COLO668 (cell line): ENCODE measurements around the gene MAP3K7.
A peak's percentile ranks its signal among the peaks of the same experiment; 100 is the strongest.

ENCODE experiments used
- DNase-seq: peaks from one replicate; lab custom pipeline; 2025; ENCODE audit not compliant: unreplicated experiment; lab: John Stamatoyannopoulos, UW

Gene MAP3K7

DNA sequence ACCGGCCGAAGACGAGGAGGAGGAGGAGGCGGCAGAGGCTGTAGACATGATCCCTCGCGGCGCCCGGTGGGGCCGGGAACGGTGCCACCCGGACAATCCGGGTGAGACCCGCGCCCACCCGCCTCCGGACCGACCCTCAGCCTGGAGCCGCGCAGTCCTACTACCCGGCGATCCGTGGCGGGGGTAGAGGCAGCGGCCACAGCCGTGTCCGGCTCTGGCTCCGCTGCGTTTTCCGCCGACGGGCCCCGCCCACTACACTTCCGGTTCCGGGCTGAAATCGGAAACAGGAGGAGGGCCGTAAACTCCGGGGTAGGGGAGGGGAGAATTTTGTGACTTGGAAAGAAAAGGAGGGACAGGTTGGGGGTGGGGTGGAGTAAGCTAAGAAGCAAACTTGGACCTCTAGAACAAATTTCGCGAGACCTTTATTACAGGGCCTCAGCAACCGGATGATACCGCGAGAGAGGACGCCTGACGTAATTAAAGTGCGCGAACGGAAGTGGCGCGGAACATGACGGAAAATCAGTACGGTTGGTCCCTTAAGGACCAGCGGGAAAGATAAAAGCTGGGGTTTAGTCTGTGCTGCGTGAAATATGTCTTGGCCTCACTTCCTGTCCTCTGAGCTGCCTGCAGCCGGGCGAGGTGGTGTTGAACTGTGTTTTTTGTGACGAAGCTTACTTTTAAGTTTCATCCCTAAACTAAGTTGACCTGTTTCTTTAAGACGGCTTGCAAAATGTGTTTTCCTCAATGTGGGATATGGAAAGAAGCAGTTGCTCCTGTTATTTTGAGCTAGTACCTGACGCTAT lies at the start of gene MAP3K7:
TSS of gene MAP3K7 (minus strand) at position 237 of the 803 bp plus-strand sequence. CDS start at position 48, 189 bp downstream.
- DNase-seq = peak; percentile 85

DNA sequence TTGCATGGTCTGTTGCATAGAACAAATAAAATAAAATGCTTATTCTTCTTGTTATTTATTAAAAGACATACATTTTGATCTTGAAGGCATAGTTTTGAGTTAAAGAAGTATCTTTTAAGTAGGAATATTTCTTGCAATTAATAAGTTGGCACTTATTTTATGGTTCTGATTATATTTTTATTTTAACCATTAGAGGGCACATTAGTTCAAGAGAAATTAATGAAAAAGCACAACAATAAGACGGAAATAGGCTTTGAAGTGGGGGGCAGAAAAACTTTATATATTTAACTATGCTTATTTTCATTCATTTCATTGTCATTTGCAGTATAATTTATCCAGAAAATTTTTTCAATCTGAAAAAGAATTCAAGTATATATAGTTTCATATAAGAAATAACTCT lies 44.2 kb upstream of the MAP3K7 start:
- no peak for DNase-seq

DNA sequence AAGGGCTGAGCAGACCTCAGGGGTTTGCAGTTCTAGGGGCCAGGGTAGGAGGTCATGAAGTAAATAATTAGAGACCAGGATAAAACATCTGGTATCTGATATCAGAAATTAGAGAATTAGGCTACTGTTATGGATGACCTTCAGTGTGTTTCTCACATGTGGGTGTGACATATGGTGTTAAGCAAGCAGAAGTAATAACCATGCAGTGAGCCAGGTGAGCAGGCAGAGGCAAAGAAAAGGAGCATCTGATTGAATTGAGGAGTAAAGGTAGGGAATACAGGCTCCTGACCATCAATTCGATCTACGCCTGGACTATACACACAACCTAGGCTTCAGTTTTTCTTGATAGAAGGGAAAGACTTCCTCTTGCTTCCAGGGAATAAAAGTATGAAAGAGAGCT lies 34.7 kb upstream of the MAP3K7 start:
- no peak for DNase-seq

DNA sequence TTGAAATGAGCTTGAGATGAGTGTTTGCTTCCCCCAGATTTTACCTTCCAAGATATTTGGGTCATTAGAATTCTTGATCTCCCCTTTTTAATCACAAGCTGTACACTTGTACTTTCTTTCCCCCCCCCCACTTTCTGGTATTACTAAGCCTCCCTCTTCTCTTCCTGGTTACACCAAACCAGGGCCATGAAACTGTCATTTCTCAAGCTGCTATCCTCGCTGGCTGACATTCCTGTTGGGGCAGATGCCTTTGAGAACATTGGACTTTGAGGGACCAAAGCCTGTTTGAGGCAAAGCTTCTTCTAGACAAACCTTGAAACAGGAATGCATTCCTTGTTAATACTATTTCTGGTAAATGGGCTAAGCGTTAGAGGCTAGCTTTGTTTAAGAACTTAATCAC lies 32.3 kb upstream of the MAP3K7 start:
- DNase-seq = no peak

DNA sequence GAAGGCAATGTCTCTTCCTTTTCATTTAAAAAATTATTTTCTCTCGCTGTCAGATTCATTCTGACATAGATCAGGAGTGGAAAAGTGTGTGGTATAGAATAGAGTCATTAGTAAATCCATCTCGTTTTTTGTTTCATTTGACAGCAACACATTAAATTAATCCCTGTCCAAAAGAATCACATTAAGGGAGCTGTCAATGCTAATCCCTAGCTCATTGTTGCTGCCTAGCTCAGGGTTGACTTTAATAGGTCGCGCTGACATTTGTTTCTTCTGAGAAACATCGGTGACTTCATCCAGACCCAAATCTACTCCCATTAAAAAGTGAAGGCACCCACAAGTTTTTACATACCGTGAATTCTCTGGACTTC lies 25.4 kb upstream of the MAP3K7 start:
- no peak for DNase-seq

DNA sequence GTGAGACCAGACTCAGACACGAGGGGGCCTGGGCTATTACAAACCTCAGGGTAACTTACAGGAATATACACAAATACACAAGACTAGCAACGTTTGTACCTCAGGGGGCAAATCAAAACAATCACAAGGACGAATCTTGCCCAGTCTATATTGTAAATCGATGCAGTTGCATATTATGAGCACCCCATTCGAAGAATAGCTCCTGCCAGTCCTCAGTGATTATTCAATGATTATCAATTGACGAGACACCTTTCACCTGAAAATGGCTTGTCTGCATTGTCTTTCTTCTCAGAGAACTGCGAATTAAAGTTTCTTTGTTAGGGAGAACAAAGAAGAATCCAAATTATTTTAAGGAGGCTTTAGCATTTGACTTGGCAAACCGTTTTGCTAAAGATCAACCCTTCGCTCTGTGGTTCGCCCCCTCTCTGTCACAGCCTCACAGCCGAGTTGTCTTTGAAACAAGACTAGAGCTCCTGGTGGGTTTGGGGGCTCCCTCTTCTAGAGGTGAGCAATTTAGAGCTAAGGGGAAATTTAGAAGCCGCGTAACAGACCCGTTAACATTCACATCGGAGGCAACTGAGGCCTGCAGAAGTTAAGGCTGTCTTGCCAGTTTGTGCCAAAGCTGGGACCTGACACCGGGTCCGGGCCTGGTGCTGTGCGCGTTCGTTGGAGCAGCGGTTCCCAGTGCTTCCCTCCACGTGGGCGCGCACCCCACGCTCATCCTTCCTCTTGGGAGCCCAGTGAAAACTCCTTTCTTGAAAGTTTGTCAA lies 24.9 kb upstream of the MAP3K7 start:
- DNase-seq = no peak

DNA sequence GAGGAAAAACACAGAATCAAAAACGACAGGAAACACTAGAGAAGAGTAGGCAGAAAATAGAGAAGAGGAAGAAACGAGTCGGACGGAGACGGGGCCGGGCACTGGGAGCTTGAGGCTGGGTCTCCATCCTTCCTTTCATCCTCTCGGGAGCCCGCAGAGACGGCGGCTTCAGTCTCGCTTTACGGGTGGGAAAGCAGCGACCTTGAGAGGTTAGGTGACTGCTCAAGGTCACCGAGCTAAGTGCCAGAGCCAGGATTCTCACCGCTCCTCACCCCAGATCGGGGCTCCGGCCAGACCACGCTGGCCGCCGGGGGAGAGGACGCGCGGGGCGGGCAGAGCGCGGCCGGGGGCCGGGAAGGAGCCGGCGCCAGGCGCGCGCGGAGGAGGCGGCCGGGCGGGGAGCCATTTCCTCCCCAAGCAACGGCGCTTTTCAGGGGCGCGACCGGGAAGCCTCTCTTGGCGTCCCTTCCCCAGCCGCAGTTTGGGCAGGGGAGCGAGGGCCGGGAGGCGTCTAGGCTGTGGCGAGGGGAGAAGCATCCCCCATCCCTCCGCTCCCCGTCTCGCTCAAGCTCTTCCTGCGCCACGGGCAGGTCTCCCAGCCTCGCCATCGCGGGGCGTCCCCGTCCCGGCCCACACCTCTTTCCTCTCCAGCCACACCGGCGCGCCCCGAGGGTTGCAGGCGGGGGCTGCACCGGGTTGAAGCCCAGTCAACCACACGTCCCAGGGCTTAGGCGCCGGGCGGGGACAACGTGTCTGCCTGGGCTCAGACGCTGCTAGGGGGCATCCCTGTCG lies 24.1 kb upstream of the MAP3K7 start:
- peak; percentile 54 for DNase-seq

DNA sequence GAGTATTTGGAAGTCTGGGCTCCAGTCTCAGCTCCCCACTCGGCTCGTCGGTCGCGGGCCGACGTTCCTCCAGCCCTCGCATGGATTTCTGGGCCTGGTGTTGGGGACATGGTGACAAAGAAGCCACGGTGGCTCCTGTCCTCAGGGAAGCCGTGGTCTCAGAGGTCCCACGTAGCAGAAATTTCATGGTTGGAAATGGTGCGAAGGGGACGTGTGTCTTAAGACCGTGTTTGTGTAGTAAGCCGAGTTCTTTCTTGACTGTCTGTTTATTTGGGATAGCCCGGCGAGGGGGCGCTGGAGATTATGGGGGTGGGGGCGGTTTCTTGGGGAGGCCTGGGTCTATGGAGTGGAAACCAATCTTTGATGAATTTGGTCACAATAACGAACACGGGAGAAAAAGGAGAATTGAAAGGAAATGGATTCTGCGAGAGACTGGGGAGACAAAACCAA lies 23.5 kb upstream of the MAP3K7 start:
- peak; percentile 2 for DNase-seq

DNA sequence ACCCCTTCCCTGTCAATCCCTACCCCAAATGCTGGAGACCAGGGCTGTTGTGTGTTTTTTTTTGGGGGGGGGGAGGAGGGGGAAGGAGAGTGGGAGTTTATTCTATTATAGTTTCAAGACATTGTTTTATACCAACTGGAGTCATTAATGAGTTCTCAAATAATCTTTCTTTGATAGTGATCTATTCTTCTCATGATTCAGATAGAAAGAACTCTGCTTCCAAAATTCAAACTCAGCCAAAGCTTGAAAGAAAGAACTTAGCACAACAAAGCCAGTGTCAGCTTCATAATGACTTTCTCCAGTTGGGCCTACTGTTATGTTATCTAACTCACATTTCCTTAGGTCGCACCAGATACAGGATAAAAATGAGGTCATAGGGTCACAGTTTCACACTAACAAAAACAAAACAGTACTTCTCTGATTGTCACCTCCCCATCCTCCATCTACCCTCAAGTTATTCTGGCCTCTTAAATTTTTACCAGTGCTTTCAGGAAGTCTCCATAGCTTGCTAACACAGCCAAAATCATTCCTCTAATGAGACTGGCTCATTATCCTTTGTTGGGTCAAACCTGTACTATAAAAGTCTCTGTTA lies 19.0 kb upstream of the MAP3K7 start:
- no peak for DNase-seq

DNA sequence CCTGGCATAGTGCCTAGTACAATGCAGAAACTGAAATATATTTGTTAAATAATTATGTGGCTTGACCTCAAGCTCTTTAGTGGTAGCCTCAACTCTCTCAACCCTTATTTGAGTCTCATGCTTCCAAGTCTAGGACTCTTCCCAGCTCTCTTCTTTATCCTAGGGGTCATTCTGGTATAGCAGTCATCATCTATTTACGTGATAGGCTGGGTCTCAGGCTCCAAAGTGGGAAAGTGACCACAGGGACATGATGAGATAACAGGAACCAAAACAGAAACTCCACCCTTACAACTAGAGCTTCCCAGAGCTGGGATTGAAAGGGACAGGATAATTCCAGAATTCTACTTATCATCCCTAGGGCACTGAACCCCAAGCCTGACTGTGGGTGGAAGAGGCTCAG lies 17.7 kb upstream of the MAP3K7 start:
- no peak for DNase-seq

DNA sequence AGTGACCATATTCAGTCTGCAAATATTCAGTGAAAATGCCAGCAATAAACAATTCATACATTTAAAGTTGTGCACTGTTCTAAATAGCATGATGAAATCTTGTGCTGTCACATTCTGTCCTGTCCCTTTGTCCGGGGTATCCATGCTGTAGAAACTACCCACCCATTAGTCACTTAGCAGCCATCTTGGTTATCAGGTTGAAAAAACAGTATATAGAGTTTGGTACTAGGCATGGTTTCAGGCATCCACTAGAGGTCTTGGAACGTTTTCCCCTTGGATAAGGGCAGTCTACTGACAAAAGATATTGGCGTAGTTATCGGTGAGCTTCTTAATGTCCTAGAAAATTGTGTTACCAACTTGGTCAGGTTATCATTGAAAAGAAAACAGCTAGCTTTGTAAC lies 12.3 kb upstream of the MAP3K7 start:
- DNase-seq = no peak

DNA sequence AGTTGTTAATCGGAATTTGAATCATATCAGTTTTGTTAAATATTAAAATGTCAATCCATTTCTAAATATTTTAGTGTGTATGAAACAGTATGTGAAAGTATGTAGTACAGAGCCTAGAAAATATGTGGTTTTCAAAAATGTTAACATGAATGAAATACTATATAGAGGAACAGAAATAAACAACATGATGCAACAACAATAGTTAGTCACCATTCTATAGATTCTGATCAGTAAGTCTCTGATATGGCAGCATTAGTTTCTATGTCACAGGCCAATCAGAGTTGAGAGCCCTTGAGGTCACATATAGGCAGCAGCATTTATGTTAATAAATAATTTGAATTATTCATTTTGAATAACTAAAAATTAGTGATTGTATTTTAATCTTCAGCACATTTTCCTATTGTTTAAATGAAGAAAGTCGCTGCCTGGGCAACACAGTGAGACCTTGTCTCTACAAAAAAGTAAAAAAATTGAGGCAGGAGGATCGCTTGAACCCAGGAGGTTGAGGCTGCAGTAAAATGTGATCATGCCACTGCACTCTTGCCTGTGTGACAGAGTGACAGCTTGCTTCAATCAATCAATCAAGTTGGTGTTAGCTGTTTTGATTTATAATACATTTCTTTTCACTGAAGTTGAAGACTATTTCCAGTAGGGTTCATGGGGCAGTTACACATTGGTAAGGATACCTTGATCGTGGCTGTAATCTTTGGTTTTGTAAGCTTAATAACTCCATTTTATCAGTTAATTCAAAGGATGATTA lies 11.5 kb upstream of the MAP3K7 start:
- DNase-seq = no peak

DNA sequence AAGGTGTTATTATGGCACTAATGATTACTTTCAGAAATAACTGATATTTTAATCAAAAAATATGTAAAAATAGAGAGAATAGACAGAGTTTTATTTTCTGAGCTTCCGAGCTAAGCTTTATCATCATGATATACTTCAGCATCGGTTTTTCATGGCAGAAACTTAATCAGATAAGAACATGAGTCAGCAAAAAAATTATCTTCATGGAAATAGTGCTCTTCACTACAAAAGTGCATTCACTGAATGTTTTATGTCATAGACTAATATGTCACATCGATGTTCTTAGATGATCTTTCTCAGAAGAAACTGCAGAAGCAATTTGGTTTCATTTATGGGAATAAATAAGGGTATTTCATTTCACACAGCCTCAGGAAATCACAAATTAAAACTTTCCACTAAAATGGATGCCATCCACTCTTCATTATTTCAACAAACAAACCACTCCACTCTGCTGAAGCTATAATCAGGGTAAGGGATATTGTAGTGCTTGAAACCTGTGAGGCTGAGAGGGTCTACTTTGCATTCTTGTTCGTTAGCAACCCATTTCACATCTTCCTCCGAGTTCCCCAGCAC lies 10.2 kb upstream of the MAP3K7 start:
- DNase-seq = no peak

DNA sequence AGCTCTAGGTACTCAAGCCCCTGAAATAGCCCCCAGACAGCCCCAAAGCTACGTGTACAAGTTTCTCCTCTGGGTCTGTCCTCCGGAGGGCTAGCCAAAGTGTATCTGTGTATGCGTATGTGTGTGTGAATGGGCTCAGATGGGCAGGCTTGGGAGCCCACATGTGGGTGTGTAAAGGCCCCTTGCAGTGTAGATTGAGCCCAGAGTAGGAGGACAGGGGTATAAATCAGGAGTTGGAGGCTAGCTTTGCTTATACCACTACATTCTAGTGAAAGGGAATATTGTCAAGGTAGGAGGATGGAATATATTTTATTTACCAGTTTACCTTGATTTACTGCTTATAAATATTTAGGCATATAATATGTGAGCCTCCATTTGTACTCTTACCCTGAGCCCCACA lies 9.0 kb upstream of the MAP3K7 start:
- no peak for DNase-seq

DNA sequence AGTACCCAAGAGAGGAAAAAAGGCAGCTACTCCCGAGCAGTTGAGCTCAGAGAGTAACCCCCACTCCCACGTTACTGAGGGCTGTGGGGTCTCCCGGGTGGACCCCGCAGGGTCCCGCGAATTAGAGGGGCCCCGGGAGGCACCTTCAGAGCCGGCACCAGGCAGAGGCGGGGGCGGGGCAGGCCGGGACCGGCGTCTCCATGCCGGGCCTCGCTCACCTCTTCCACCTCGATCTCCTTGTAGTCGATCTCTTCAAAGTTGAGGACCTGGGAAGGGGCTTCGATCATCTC lies 381 bp downstream of the MAP3K7 start:
- DNase-seq = peak; percentile 8

DNA sequence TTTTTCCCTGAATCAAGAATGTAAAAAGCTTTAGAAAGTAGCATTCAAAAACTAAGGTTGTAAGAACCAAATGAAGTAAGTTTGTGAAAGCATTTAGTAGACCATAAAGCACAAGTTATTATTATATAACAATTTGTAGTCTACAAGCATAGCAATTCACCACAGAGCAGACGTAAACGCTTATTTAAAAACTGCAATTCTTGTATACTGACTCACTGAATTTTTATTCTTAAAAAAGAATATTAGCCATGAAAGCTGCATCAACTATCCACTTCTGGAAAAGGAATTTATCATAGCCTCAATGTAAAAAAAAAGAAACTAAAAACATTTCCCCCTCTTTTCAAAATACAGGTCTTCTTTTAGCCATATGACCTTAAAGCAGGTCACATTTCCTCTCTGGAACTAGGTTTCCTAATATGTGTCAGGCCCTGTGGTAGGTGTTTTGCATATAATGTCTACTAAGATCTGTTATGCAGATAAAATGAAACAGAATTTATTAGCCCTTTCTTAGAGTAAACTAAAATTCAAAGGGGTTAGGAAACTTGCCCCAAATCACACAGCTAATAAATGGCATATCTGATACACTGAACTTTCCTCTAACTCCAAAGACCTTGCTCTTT lies 2.1 kb downstream of the MAP3K7 start:
- no peak for DNase-seq

DNA sequence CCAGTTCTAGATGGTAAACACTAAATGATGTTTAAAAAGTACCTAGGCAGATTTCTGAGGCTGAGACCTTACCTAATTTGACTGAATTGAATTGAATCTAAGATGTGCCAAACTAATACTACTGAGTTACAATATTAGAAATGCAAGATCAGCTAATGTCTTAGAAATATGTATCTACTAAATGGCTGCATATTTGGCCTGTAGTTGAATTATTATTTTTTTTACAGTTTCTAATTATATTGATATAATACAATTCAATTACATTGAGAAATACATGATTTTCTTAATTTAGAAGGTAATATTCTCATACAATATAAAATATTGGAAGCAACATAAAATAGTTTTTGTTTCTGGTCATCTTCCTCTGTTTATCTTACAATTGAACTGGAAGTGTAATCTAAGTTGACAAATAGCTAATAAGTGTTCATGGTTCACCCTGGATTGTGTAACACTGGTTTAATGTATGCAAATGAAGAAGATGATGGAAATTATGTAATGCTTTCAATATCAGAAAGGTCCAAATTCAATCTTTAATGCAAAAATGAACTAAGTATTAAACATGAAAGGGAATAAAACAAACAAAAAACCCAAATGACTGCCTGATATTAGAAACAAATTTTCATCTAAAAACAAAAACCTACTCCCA lies 2.9 kb downstream of the MAP3K7 start:
- DNase-seq = no peak

DNA sequence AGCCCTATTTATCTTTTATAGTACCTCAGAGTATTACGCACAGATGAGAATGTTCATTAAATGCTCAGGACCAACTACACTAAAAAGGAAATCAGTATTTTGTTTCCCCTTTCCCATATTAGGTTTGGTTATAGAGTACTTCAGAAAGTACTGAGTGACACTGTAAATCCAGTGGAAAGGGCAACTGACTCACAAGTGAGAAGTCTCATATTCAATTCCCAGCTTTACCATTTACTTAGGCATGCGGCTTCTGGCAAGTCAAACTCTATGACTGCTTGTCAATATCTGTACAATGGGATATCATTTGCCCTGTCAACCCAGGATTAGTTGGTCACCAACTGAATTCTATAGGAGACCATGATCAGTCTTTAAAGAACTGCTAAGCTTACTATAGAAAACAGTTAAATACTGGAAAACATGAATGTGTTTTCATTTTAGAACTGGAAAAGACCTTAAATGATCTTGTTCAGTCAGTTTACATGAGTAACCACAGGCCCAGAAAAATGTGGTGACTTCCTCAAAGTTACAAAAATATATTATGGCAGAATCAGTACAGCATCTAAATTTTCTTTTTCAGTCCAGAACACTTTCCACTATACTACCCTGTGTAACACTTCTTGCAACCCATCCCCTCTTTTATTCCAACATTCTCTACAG lies 3.6 kb downstream of the MAP3K7 start:
- DNase-seq = no peak

DNA sequence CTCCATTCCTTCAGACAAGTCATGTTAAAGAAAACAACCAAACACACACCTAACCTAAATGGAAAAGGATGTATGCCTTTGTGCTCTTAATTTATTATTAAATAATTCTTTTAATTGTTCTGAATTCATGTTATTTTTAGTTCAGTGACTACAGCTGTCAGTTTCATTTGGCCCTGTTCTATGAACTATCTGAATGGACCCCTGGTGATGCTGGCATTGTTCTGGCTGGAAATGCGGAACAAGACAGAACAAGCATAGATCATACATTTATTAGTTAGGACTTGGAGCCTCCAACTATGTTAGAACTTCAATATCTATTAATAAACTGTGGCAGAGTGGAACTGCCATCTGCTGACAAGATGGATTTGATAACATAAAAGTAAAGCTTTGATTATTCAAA lies 5.7 kb downstream of the MAP3K7 start:
- DNase-seq = no peak
